Brain microvascular endothelial cell (primary cell): ENCODE data around the gene MARK3.

Experiments
- DNase-seq: peaks from one replicate; pipeline ENCODE4 v3.0.0-alpha.2; 2020
- H3K27ac ChIP-seq: fragments of 250-450 bp; sonication (Bioruptor Pico); 2 replicates; pipeline ENCODE4 v1.5.1; 2020; ENCODE audit warnings: mild to moderate bottlenecking, moderate library complexity
- H3K27me3 ChIP-seq: fragments of 250-450 bp; sonication (Bioruptor Pico); replicated peaks from 2 replicates; pipeline ENCODE4 v1.5.1; 2020; ENCODE audit warnings: mild to moderate bottlenecking
- H3K36me3 ChIP-seq: fragments of 250-450 bp; sonication (Bioruptor Pico); replicated peaks from 2 replicates; pipeline ENCODE4 v1.5.1; 2020; ENCODE audit warnings: mild to moderate bottlenecking
- H3K4me3 ChIP-seq: 2 replicates; pipeline ENCODE4 v1.5.1; 2011; ENCODE audit warnings: low read depth, mild to moderate bottlenecking, control low read depth, low read length, moderate library complexity
- CTCF ChIP-seq: IDR thresholded peaks from 2 replicates; pipeline ENCODE4 v1.5.1; 2011; ENCODE audit warnings: low read depth, mild to moderate bottlenecking, moderate library complexity, low read length, control low read depth, inconsistent platforms; ENCODE audit errors: missing control alignments
- in situ Hi-C: cut with HindIII; loops from 2 replicates; pipeline ENCODE4 v1.10.0; 2017; ENCODE audit warnings: low sequenced_read_pairs, low pct_ligation_motif_present

Gene MARK3

GRCh38 chr14:103489621-103490020, 104.4 kb downstream of the MARK3 start:
- no peaks in the 10 kb centered on the region for H3K27me3 ChIP-seq
- no peak for TF ChIP-seq CTCF
- peaks cover 17% of the 10 kb centered on the region for H3K36me3 ChIP-seq
- H3K27ac ChIP-seq, result no peak overlapping the region
- H3K4me3 ChIP-seq, result no peak overlapping the region
- no peak for DNase-seq
- in situ Hi-C loops, result no loop called here

- Histone ChIP-seq H3K27ac (no peak overlapping the region), H3K4me3 (no peak overlapping the region), H3K27me3 (no peaks in the 10 kb centered on the region), H3K36me3 (peaks cover 32% of the 10 kb centered on the region)
- DNase-seq, result no peak
- TF ChIP-seq CTCF, result no peak
- in situ Hi-C loops, result no loop called here
Measured at GRCh38 chr14:103491691-103492090, 106.5 kb downstream of the MARK3 start.

- H3K36me3 ChIP-seq, result peaks cover 32% of the 10 kb centered on the region
- no peak for DNase-seq
- in situ Hi-C loops, result no loop called here
- no peak overlapping the region for H3K4me3 ChIP-seq
- no peak overlapping the region for H3K27ac ChIP-seq
- TF ChIP-seq CTCF, result no peak
- no peaks in the 10 kb centered on the region for H3K27me3 ChIP-seq
Measured at GRCh38 chr14:103492156-103492925, 107.1 kb downstream of the MARK3 start.

GRCh38 chr14:103495854-103496253, 110.6 kb downstream of the MARK3 start:
- in situ Hi-C loops, result no loop called here
- no peak overlapping the region for H3K27ac ChIP-seq
- DNase-seq, result no peak
- H3K27me3 ChIP-seq, result no peaks in the 10 kb centered on the region
- no peak overlapping the region for H3K4me3 ChIP-seq
- peaks cover 31% of the 10 kb centered on the region for H3K36me3 ChIP-seq
- TF ChIP-seq CTCF, result no peak

- no peak for DNase-seq
- Histone ChIP-seq H3K27ac (no peak overlapping the region), H3K4me3 (no peak overlapping the region), H3K36me3 (peaks cover 35% of the 10 kb centered on the region), H3K27me3 (no peaks in the 10 kb centered on the region)
- no peak for TF ChIP-seq CTCF
- in situ Hi-C loops, result no loop called here
Measured at GRCh38 chr14:103496776-103497175, 111.6 kb downstream of the MARK3 start.

- no peaks in the 10 kb centered on the region for H3K27me3 ChIP-seq
- H3K27ac ChIP-seq, result no peak overlapping the region
- in situ Hi-C loops, result no loop called here
- H3K36me3 ChIP-seq, result peaks cover 48% of the 10 kb centered on the region
- no peak for DNase-seq
- no peak for TF ChIP-seq CTCF
- H3K4me3 ChIP-seq, result no peak overlapping the region
Measured at GRCh38 chr14:103499709-103500108, 114.5 kb downstream of the MARK3 start.
